ENCODE data around the gene WIPF1.

The WIPF1 gene

DNA sequence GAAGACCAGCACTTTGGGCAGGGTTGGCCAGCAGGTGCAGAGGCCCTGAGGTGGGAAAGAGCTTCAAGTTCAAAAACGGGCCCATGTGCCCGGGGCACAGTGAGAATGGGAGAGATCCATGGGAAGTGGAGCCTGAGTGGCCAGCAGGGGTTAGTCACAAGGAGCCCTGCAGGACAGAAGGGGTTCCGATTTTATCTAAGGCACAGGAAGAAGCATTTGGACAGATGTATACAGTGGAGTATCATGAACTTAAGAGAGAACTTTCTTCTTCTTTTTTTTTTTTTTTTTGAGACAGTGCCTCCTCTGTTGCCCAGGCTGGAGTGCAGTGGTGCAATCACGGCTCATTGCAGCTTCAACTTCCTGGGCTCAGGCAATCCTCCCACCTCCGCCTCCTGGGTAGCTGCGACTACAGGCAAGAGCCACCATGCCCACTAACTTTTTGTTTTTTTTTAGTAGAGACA lies 24.0 kb downstream of the WIPF1 start:
- no peak for TF ChIP-seq CTCF (conservative IDR thresholded peaks at IDR 0.05; ENCODE audit: low read length)
- no peak for DNase-seq (ENCODE audit: low read depth)
- no peak overlapping the region for H3K4me3 ChIP-seq (ENCODE audit: low read length)

DNA sequence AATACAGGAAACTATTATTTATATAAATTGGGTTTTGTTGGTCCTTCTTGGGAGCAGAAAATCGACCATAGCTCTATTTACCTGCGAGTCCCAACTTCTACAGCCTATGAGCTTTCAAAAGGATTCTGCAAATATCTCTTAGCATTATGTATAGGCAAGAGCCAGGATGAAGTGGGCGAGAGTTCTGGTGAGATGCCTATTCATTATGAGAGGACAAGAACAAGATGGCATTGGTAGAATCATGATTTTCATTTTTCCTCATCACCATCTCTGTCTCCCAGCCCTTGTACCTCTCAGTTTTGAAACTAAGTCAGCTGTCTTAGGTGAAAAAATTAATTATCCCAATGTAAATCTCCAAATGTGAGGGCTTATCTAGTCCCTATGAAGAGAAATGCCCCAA lies 25.0 kb downstream of the WIPF1 start:
- DNase-seq (ENCODE audit: low read depth): no peak
- no peak overlapping the region for H3K4me3 ChIP-seq (ENCODE audit: low read length)
- TF ChIP-seq CTCF (conservative IDR thresholded peaks at IDR 0.05; ENCODE audit: low read length): no peak

GRCh38 chr2:174571669-174572323 lies 25.8 kb downstream of the WIPF1 start:
- TF ChIP-seq CTCF (conservative IDR thresholded peaks at IDR 0.05; ENCODE audit: low read length): no peak
- no peak for DNase-seq (ENCODE audit: low read depth)
- H3K4me3 ChIP-seq (ENCODE audit: low read length): no peak overlapping the region

DNA sequence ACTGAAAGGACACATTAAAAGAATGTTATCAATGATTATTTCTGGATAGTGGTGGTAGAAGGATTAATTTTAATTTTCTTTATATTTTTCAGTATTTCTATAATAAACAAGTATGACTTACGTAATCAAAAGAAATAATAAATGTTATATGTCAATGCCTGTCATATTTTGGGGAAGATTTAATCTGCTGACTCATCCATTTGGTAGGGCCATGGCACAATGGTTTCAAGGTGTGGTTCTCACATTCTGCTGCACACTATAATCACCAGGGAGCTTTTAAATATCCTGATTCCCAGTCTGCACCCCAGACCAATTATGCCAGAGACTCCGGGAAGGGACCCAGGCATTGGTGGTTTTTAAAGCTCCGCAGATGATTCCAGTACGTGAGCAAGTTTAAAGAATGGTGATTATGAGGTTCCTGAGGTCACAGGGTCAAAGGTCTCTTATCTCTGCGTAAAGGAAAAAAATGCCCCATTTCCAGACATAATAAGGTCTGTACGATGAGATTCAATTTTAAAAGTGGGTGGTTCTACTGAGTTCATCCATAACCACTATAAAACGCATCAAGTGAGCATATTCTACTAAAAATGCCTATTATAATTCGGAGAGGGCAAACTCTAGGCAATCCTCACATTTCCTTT lies 27.2 kb downstream of the WIPF1 start:
- DNase-seq (ENCODE audit: low read depth): no peak
- TF ChIP-seq CTCF (conservative IDR thresholded peaks at IDR 0.05; ENCODE audit: low read length): no peak
- no peak overlapping the region for H3K4me3 ChIP-seq (ENCODE audit: low read length)

GRCh38 chr2:174569678-174570077 lies 27.9 kb downstream of the WIPF1 start:
- DNase-seq (ENCODE audit: low read depth): no peak
- no peak overlapping the region for H3K4me3 ChIP-seq (ENCODE audit: low read length)
- TF ChIP-seq CTCF (conservative IDR thresholded peaks at IDR 0.05; ENCODE audit: low read length): no peak

- no peak for DNase-seq (ENCODE audit: low read depth)
- TF ChIP-seq CTCF (conservative IDR thresholded peaks at IDR 0.05; ENCODE audit: low read length): no peak
These were observed 29.2 kb downstream of the WIPF1 start for GRCh38 chr2:174568425-174568824.

DNA sequence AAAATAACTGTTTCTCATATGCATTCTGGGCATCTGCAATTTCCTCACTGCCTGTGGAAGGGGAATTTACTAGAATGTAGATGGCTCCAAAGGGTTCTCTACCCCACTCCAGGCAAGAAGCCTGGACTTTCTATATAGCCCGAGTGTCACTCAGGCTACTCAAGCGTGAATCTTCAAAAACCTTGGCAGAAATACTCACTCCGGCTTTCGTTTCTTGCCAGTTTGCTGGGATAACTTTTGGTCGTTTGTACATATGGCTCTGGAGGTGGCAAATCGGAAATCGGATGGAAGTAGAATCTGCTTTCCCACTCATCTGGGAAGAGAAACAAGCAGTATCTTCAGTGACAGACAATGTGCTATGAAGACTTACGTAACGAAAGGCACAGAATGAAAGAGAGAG lies 30.7 kb downstream of the WIPF1 start:
- no peak for DNase-seq (ENCODE audit: low read depth)
- H3K4me3 ChIP-seq (ENCODE audit: low read length): no peak overlapping the region
- no peak for TF ChIP-seq CTCF (conservative IDR thresholded peaks at IDR 0.05; ENCODE audit: low read length)

More at GRCh38 chr2:174568425-174568824, 29.2 kb downstream of the WIPF1 start:
- no peak overlapping the region for H3K4me3 ChIP-seq (ENCODE audit: low read length)

All from AG10803 (cell line).